Neuronal stem cell (in vitro differentiated cells): ENCODE measurements around the gene TNNT3.
A peak's percentile ranks its signal among the peaks of the same experiment; 100 is the strongest.

ENCODE experiments used
- DNase-seq: peaks from one replicate; pipeline ENCODE4 v3.0.0-alpha.2; 2013; ENCODE audit warnings: low spot score
- H2AFZ ChIP-seq: one replicate; pipeline ENCODE4 v1.6.1; 2013; ENCODE audit warnings: mild to moderate bottlenecking, low read length, inconsistent platforms
- H2AK5ac ChIP-seq: 2 replicates; pipeline ENCODE4 v1.6.1; 2013; ENCODE audit warnings: low read depth, mild to moderate bottlenecking, inconsistent platforms, low read length, moderate library complexity, mixed read lengths
- H2BK120ac ChIP-seq: 2 replicates; pipeline ENCODE4 v1.6.1; 2013; ENCODE audit warnings: low read depth, mild to moderate bottlenecking, inconsistent platforms, low read length, moderate library complexity, mixed read lengths
- H2BK12ac ChIP-seq: one replicate; pipeline ENCODE4 v1.6.1; 2013; ENCODE audit warnings: low read length, inconsistent platforms
- H2BK15ac ChIP-seq: 2 replicates; pipeline ENCODE4 v1.6.1; 2013; ENCODE audit warnings: mild to moderate bottlenecking, low read length, inconsistent platforms, mixed read lengths
- H2BK5ac ChIP-seq: one replicate; pipeline ENCODE4 v1.6.1; 2013; ENCODE audit warnings: inconsistent platforms, mild to moderate bottlenecking, low read length, moderate library complexity
- H3K14ac ChIP-seq: one replicate; pipeline ENCODE4 v1.6.1; 2013; ENCODE audit warnings: low read length, inconsistent platforms
- H3K18ac ChIP-seq: 2 replicates; pipeline ENCODE4 v1.6.1; 2013; ENCODE audit warnings: low read length, inconsistent platforms
- H3K23ac ChIP-seq: 2 replicates; pipeline ENCODE4 v1.6.1; 2013; ENCODE audit warnings: low read depth, mild to moderate bottlenecking, mixed read lengths, low read length, inconsistent platforms; ENCODE audit not compliant: poor library complexity
- H3K27ac ChIP-seq: replicated peaks from 3 replicates; pipeline ENCODE4 v1.5.1; 2013; ENCODE audit warnings: low read length, inconsistent platforms
- H3K27me3 ChIP-seq, 3 experiments: 2 replicates each; pipeline ENCODE4 v1.6.1; 2013; ENCODE audit warnings: low read length in 3 of 3, mild to moderate bottlenecking in 2 of 3, inconsistent platforms in 1 of 3, low read depth in 1 of 3, mixed read lengths in 1 of 3, moderate library complexity in 1 of 3; ENCODE audit not compliant: control insufficient read depth in 3 of 3, insufficient read depth in 3 of 3
- H3K36me3 ChIP-seq, 2 donors: replicated peaks in 1 of 2; 2 replicates each; pipeline ENCODE4 v1.6.1; 2013; ENCODE audit warnings: low read length in 2 of 2; ENCODE audit not compliant: control insufficient read depth in 2 of 2, insufficient read depth in 2 of 2
- H3K4ac ChIP-seq: 2 replicates; pipeline ENCODE4 v1.6.1; 2013; ENCODE audit warnings: inconsistent platforms, mild to moderate bottlenecking, low read length, moderate library complexity
- H3K4me1 ChIP-seq, 2 donors: 1 replicate in 1 of 2; 2 replicates in 1 of 2; pipeline ENCODE4 v1.6.1; 2013; ENCODE audit warnings: low read length in 2 of 2, low read depth in 1 of 2; ENCODE audit not compliant: control insufficient read depth in 2 of 2, insufficient read depth in 1 of 2
- H3K4me2 ChIP-seq: one replicate; pipeline ENCODE4 v1.6.1; 2013; ENCODE audit warnings: mild to moderate bottlenecking, low read length, inconsistent platforms; ENCODE audit not compliant: insufficient read depth, poor library complexity, severe bottlenecking
- H3K4me3 ChIP-seq, 2 donors: 2 replicates each; pipeline ENCODE4 v1.5.1; 2013; ENCODE audit warnings: low read length in 2 of 2, mild to moderate bottlenecking in 2 of 2, inconsistent platforms in 1 of 2, moderate library complexity in 1 of 2
- H3K79me1 ChIP-seq: one replicate; pipeline ENCODE4 v1.6.1; 2013; ENCODE audit warnings: low read depth, mild to moderate bottlenecking, inconsistent platforms, low read length, moderate library complexity
- H3K9ac ChIP-seq: one replicate; pipeline ENCODE4 v1.6.1; 2013; ENCODE audit warnings: mild to moderate bottlenecking, low read depth, low read length, inconsistent platforms; ENCODE audit not compliant: poor library complexity
- H3K9me3 ChIP-seq, 2 donors: replicated peaks in 1 of 2; 2 replicates each; pipeline versions ENCODE3 to v1.6.1; 2013; ENCODE audit warnings: low read length in 2 of 2, mild to moderate bottlenecking in 2 of 2, inconsistent platforms in 1 of 2, low read depth in 1 of 2, mixed read lengths in 1 of 2, moderate library complexity in 1 of 2; ENCODE audit not compliant: control insufficient read depth in 2 of 2, insufficient read depth in 1 of 2
- H4K8ac ChIP-seq: one replicate; pipeline ENCODE4 v1.6.1; 2013; ENCODE audit warnings: low read depth, mild to moderate bottlenecking, inconsistent platforms, low read length, moderate library complexity
- H4K91ac ChIP-seq: one replicate; pipeline ENCODE4 v1.6.1; 2013; ENCODE audit warnings: low read length, low read depth, mild to moderate bottlenecking, inconsistent platforms; ENCODE audit not compliant: poor library complexity
- WGBS, 2 donors: extraction: QIAGEN DNeasy Blood & Tissue Kit; methylation state at CpG; one replicate each; pipeline ENCODE4 v1.1.7; 2013; ENCODE audit warnings: missing lambda C conversion rate in 2 of 2, mixed read lengths in 1 of 2; ENCODE audit not compliant: insufficient read length in 2 of 2, insufficient replicate concordance in 1 of 2; ENCODE audit errors: extremely low coverage in 2 of 2; 5-methylcytosine and 5-hydroxymethylcytosine counted together

The TNNT3 gene

DNA sequence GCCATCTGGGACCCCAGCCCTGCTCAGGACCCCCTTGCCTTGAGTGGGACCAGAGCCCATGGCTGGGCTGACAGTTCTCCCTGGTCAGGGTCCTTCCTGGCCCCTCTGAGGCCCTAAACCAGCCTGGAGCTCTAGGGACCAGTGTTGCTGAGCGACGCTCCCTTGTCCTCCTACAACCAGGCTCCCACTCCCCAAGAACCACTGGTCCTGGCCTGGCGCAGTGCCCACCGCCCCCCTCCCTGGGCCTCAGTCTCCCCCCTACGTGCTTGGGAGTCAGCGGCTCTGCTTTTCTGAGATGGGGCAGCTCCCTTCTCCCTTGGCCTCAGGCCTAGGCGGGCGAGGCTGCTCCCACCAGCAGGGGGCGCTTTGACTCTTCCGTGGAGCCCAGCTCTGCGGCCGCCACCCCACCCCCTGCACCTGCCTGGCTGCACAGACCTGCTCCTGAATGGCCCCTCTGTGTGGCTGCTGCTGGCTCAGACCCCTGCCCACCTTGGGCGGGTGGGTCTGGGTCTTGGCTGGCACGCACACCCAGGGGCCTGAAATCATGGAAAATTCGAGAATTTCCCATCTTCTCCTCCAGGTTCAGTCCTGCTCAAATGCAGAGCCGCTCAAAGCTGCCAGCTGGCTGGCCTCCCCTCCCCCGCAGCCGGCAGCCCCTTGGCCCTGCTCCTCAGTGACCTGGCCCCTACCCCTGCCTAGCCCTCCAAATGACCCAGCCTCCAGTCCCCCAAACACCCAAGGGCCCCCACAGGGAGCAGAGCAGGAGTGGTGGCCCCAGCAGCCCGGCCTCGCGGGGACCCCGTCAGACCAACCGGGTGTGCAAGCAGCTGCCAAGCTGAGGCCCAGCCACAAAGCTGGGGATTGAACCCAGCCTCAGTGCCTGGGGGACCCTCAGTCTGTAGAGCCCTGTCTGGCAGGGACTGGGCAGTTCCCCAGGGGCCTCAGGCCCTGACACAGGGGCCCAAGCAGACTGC is 37.0 kb upstream of the TNNT3 start:
- H4K91ac ChIP-seq: no peak overlapping the region
- H2BK5ac ChIP-seq: peak overlapping the region; percentile 88
- no peak overlapping the region for H4K8ac ChIP-seq
- H3K79me1 ChIP-seq: no peaks in the 10 kb centered on the region
- H3K9ac ChIP-seq: peak overlapping the region; percentile 50
- no peak overlapping the region for H3K4me3 ChIP-seq
- H3K23ac ChIP-seq: peak overlapping the region; percentile 80
- WGBS, 2 donors: no CpG with 5 or more reads among the region's 23 CpGs
- peak overlapping the region; percentile 83 for H3K18ac ChIP-seq
- peak overlapping the region; percentile 87 for H2BK120ac ChIP-seq
- peak overlapping the region; percentile 75 for H3K14ac ChIP-seq
- peak; percentile 82 for DNase-seq
- peak overlapping the region; percentile 98 for H2BK12ac ChIP-seq
- no peak overlapping the region for H3K4me2 ChIP-seq
- peaks cover 0 to 8% (median 5%) of the 10 kb centered on the region in 3 experiments for H3K27me3 ChIP-seq
- H3K36me3 ChIP-seq: no peaks in the 10 kb centered on the region
- no peaks in the 10 kb centered on the region for H3K9me3 ChIP-seq
- peak overlapping the region; percentile 97 for H2AK5ac ChIP-seq
- peak overlapping the region; percentile 98 for H2BK15ac ChIP-seq
- peak overlapping the region; percentile 88 for H2AFZ ChIP-seq
- peak overlapping the region; percentile 89 for H3K4ac ChIP-seq
- H3K27ac ChIP-seq: no peak overlapping the region
- H3K4me1 ChIP-seq: peaks cover 1 to 5% of the 10 kb centered on the region in 2 donors

DNA sequence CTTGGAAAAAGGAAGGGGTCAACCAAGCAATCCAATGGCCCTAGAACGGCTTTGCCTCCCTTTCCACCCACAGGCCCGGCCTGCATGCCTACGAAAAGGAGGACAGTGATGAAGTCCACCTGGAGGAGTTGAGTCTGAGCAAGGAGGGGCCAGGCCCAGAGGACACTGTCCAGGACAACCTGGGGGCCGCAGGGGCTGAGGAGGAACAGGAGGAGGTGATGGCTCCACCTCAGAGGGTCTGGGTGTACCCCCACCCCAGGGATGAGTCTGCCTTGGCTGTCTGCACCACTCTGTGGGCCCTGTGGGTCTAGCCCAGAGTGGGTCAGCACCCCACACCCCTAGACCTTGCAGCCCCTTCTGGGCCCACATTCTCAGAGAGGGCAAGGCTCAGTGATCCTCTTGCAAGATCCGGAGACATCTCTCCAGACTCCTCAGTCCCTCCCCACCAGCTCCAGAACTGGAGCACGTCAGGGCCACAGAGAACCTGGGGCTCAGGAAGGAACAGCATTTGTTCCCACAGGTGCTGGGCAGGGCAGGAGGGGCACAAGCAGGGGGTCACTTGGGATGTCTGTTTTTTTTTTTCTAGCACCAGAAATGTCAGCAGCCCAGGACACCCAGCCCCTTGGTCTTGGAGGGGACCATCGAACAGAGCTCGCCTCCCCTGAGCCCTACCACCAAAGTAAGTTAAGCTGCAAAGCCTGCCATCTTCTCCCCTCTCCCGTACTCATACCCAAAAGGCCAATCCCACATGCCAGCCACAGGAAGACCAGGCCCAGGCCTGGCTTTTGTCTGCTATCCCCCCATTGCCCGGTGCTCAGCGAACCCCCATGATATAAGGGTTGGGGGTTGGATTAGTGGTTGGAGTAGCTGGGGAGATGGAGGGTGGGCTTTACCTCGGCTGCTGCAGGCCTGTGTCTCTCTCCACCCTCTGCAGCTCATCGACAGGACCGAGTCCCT is 35.9 kb upstream of the TNNT3 start:
- peak overlapping the region; percentile 93 for H2BK15ac ChIP-seq
- no CpG with 5 or more reads among the region's 14 CpGs for WGBS, 2 donors

GRCh38 chr11:1884303-1884700 is 35.2 kb upstream of the TNNT3 start:
- WGBS, 2 donors: no CpG with 5 or more reads among the region's 5 CpGs
- Histone ChIP-seq H4K8ac (no peak overlapping the region), H3K9me3 (no peaks in the 10 kb centered on the region), H3K18ac (no peak overlapping the region), H3K9ac (no peak overlapping the region), H3K27me3 (peaks cover 0 to 20% (median 5%) of the 10 kb centered on the region in 3 experiments), H3K14ac (no peak overlapping the region), H2BK5ac (no peak overlapping the region), H3K36me3 (no peaks in the 10 kb centered on the region), H3K4me1 (peaks cover 0 to 4% of the 10 kb centered on the region in 2 donors), H2BK120ac (no peak overlapping the region), H3K4me3 (no peak overlapping the region), H4K91ac (no peak overlapping the region), H2AFZ (no peak overlapping the region), H3K27ac (no peak overlapping the region), H3K23ac (no peak overlapping the region), H3K4me2 (no peak overlapping the region), H2AK5ac (no peak overlapping the region), H3K4ac (no peak overlapping the region), H2BK12ac (no peak overlapping the region), H3K79me1 (no peaks in the 10 kb centered on the region), H2BK15ac (no peak overlapping the region)
- no peak for DNase-seq

More for the DNA sequence above, 35.9 kb upstream of the TNNT3 start:
- Histone ChIP-seq H4K8ac (no peak overlapping the region), H3K18ac (peak overlapping the region; percentile 1), H3K27me3 (peaks cover 0 to 17% (median 5%) of the 10 kb centered on the region in 3 experiments), H3K27ac (no peak overlapping the region), H2AK5ac (peak overlapping the region; percentile 97), H3K23ac (no peak overlapping the region), H3K4ac (no peak overlapping the region), H3K4me2 (no peak overlapping the region), H2AFZ (no peak overlapping the region), H3K14ac (no peak overlapping the region), H3K79me1 (no peaks in the 10 kb centered on the region), H3K9me3 (no peaks in the 10 kb centered on the region), H2BK5ac (peak overlapping the region; percentile 88), H2BK120ac (no peak overlapping the region), H3K9ac (no peak overlapping the region), H3K36me3 (no peaks in the 10 kb centered on the region), H4K91ac (peak overlapping the region; percentile 26), H3K4me3 (peak overlapping the region in 1 of 2 donors; percentile 33), H2BK12ac (peak overlapping the region; percentile 98), H3K4me1 (peaks cover 0 to 4% of the 10 kb centered on the region in 2 donors)
- no peak for DNase-seq
